Muscle of arm (tissue), 14 donors: ENCODE data around the gene TAL1. TPM values are rescaled to one million over a fixed set of nuclear protein-coding genes. Genes with fewer than 3 reads are reported as not detected.
"Not testable (repeated sequence)": the region's sequence is repeated elsewhere in the genome, so short reads cannot be mapped to it uniquely, and the experiment has no call there.

Experiments
- DNase-seq: peaks from one replicate; pipeline ENCODE4 v3.0.0-alpha.2; 2013
- long read RNA-seq, 11 donors: transcript quantifications; one replicate each; lab custom pipeline, GENCODE V29; 2026
- polyA plus RNA-seq, 12 donors: library from polyadenylated mRNA; unstranded; fragments of 120-200 nt; gene quantifications; one replicate each; pipeline ENCODE4 v1.2.1, GENCODE V29; 2013; ENCODE audit not compliant: insufficient read length in 12 of 12

Gene TAL1
- 1 to 10 TPM in 11 of 12 donors, not detected in 1; 2.2 to 4.8 (median 3.6) TPM for polyA plus RNA-seq
- long read RNA-seq, donor 1, result 0 reads
- long read RNA-seq, donor 2, result 0 reads
- long read RNA-seq, donor 3, result 0 reads
- long read RNA-seq, donor 4, result 0 reads
- long read RNA-seq, donor 5, result 0 reads
- long read RNA-seq, donor 6, partial matches to known transcripts, result 0 of 1 reads
- long read RNA-seq, donor 6, other reads (novel, unspliced or antisense), result 0 of 1 reads
- long read RNA-seq, donor 7, result 0 reads
- long read RNA-seq, donor 8, full-length matches to known transcripts, result 1 of 1 reads
- long read RNA-seq, donor 8, partial matches to known transcripts, result 0 of 1 reads
- long read RNA-seq, donor 8, other reads (novel, unspliced or antisense), result 0 of 1 reads
- long read RNA-seq, donor 9, result 0 reads
- long read RNA-seq, donor 10, result 0 reads
- long read RNA-seq, donor 11, result 0 reads

DNA sequence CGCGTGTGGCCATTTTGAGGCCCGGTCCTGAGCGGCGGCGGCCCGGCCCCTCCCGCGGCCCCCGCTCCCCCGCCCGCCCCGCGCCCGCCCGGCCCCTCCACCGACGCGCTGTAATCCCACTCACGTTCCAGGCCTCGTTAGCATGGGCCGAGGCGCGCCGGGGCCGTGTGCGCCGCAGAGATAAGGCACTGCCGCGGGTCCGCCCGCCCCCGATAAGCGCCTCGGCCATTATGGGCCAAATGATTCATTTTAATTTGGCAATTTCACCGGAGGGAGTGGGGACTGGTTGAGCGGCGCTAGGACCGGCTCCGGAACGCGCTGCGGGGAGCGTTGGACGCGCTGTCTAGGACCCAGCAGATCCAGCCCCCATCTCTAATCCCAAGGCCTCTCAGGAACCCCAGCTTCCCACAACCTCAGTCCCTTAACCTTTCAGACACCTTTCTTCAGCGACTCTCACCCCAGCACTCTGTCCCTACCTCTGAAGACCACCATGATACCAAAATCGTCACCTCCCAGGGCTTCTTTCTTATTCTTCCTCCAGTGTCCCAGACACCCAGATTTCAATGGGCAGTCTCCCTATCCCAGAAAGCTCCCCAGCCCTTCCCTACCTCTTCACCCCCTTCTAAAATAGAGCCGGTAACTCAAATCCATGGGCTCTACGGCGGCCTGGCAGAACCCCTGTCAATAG, at the start of gene TAL1:
Gene TAL1 (minus strand): TSS at position 39 of the 688 bp plus-strand sequence. CDS start 6,337 bp downstream, outside the sequence.
- no peak for DNase-seq

DNA sequence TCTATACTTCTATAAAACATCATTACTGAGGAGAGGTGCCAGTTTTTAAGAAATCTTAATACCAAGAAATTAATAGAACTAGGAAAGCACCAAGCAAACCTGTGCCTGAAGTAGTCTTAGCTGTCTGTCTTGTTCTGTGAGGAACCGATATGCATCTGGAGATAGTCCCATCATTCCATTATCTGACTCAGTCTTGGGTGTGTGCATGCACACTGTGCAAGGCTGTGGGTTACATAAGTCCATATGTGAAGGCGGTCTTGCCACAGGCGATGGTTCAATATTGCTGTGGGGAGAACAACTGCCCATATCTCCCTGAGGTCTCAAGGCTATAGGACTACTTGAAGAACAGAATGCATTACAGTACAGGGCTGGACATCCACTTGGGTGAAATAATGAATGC, 48.1 kb upstream of the TAL1 start:
- DNase-seq, result no peak

DNA sequence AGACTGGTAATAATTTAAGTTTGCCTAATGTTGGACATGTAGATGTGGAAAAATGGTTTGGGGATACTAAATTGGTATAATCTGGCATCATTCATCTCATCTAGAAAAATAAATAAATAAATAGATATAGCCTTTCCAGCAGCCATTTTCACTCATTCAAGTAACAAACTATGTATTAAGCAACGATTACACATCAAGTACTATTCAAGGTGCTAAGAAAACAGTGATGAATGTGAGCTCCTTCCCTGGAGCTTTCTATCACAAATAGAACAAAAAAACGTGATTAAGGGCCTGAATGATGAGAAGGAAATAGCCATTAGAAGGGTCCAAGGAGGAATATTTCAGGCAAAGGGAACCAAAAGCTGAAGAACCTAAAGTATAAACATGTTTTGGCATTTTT, 44.8 kb upstream of the TAL1 start:
- DNase-seq, result no peak

GRCh38 chr1:47275811-47276210, 43.8 kb upstream of the TAL1 start:
- not testable (repeated sequence) for DNase-seq

DNA sequence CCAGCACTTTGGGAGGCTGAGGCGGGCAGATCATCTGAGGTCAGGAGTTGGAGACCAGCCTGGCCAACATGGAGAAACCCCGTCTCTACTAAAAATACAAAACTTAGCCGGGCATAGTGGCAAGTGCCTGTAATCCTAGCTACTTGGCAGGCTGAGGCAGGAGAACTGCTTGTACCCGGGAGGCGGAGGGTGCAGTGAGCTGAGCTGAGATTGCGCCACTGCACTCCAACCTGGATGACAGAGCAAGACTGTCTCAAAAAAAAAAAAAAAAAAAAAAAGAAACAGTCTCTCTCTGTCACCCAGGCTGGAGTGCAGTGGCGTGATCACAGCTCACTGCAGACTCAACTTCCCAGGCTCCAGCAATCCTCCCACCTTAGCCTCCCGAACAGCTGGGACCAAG, 33.5 kb upstream of the TAL1 start:
- not testable (repeated sequence) for DNase-seq

GRCh38 chr1:47262787-47263413, 30.9 kb upstream of the TAL1 start:
- DNase-seq, result peak; percentile 19

- DNase-seq, result no peak
These were observed 25.2 kb upstream of the TAL1 start for GRCh38 chr1:47257224-47257623.

- no peak for DNase-seq
These were observed 20.8 kb upstream of the TAL1 start for GRCh38 chr1:47252795-47253194.

DNA sequence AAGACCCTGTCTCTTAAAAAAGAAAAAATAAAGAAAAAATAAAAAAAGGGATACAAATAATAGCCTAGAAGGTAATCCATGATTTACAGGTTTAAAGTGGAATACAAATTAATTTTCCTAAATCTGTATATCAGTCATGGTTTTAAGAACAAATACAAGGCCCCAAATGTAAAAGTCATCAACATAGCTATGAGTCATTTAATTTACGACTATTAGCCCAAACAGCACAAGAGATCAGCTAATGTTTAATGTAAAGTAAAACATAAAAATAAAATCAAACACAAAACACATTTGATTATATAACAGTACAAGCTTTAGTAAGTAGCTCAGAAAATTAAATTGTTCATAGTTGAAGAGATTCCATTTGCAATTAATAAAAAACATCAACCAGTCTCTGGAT, 20.3 kb upstream of the TAL1 start:
- no peak for DNase-seq

GRCh38 chr1:47249755-47250154, 17.7 kb upstream of the TAL1 start:
- DNase-seq, result no peak

DNA sequence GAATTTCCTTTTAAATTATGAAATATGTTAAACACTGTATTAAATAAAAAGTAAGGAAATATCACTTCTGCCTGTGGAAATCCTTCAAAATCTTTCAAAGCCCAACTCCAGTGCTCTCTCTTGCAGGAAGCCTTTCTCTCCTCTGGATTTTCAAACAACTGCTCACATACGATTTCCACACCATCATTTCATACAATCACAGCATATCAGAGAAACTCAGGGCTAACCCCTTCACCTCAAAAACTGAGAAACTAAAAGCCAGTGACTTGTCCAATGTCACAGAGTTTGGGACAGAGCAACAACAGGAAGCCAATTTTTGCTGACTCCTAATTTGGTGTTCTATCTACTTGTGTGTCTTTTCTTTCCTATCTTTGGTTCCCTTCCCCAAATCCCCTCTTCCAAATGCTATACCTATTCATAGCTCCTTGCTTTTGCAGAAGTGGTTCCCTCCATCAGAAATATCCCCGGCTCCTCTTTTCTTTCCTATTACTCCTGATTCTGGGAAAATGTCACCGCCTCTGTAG, 12.4 kb upstream of the TAL1 start:
- no peak for DNase-seq

- no peak for DNase-seq
These were observed 11.9 kb upstream of the TAL1 start for GRCh38 chr1:47243910-47244309.

DNA sequence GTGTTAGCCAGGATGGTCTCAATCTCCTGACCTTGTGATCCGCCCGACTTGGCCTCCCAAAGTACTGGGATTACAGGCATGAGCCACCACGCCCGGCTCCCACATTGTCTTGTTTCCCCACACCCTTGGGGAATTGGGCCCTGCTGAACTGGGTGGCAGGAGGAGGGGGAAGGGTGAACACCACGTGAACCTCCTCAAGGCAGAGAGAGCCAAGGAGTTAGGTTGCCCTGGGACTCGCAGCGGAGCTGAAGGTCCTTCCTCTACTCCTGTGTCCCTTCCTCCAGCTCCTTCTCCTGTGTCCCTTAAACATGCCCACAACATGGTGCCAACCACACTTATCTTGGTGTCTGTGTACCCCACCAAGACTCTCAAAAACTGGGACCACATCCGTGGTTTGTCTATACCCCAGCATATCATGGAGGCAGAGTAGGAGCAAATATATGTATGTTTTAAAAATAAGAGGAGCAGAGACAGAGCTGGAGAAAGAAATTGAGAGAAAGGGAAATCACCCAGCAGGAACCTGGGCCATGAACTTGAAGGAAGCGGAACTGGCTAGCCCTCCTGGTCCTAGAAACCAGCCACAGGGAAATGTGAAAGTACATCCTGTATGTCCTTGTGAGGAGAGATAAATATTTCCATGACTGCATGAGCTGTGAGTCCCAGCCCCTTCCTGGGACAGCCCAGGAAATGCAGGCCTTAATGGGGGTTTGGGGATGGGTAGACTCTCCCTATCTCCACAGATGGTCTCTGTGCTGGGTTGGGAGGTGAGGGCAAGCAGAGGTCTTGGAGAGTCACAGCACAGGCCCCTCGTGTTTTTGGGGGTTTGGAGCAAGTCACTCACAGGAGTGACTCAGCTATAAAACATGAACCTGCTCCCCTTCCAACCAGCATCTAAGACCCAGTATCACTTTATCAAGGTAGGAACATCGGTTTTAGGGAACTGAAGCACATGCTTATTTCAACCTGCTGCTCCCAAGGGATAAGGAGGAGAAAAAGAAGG, 9.4 kb upstream of the TAL1 start:
- DNase-seq, result no peak

DNA sequence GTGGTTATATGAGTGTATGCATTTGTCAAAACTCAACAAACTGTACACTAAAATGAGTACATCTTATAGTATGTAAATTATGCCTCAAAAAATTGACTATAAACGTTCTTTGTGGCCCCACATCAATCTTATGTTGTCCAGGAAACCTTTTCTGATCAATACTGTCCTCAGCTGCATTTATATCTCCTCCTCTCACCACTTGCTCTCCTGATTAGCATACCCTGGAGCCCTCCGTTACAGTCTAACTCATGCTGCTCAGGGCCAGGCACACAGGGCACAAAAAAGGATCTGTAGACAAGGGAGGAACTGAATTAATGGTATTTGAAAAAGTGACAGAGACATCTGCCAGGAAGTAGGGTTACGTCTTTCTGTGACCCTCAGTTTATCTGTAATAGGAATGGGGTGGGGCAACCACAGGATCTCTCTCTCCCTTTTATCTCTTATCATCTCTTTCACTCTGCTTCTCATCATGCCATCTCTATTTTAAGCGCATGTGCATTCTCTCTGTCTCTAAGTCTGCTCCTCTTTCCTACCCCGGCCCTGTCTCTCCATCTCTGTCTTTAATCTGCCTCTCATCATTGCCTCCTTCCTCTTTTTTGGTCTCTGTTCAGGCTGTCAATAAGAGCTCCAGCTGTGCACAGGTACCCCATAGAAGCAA, 7.0 kb upstream of the TAL1 start:
- no peak for DNase-seq

GRCh38 chr1:47235806-47236205, 3.8 kb upstream of the TAL1 start:
- no peak for DNase-seq

DNA sequence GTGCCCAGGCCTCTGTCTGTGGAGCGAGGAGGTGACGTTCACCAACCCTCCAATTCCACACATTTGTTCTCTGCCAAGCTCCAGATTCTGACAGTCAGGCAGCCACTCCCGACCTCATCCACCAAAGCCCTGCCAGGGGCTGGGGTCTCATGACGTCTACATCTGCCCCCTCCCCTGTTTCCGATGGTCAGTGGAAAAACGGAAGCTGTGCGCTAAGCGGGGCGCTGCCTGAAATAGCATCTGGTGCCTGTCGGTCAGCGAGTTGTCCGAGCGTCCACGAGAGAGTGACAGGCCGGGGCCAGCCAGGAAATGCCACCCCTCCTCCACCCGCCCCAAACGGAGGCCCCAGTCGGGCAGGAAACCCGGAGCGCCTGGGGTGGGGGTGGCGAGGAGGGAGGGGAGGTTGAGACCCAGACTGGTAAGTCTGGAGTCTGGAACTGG, 3.2 kb upstream of the TAL1 start:
- no peak for DNase-seq

GRCh38 chr1:47233186-47233585, 1.2 kb upstream of the TAL1 start:
- no peak for DNase-seq

DNA sequence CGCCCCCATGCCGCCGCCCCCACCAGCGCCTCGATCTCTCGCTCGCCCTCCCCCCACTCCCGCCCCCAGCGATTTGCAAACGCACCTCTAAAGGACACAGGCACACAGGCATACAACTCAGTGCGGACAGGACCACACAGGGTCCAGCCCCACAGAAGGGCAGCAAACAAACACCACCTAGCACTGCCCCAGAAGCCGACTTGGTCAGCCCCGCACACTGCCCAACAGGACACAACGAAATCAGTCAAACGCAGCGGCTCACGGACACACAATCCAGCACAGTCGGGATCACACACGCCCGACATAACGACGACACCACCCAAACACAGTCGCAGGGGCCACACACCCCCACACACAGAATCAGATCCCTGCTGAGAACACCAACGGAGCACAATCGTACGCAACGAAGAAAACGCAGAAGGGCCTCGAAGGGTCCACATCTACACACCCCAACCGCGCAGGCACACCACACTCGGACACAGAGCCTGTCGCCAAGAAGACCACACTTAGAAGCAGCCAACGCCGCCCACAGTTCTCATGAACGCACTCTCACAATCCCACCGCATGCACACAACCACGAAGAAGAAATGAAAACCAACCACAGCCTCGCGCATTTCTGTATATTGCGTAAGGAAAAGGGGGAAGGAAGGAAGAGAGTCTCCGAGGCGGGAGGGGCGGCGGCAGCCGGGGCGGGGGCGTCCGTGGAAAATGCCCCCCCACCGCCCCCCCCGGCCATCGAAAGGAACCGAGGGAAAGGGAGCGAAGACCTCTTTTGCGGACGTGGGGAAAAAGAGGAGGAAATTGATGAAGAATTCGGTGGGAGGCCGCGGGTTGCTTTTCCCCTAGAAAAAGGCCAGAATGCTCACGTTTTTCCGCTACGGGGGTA, 481 bp downstream of the TAL1 start:
- peak; percentile 67 for DNase-seq

GRCh38 chr1:47230692-47231300, 1.2 kb downstream of the TAL1 start:
- DNase-seq, result no peak
